Measurements from ENCODE around the gene TCF7L2. TPM values are rescaled to one million over a fixed set of nuclear protein-coding genes. Genes with fewer than 3 reads are reported as not detected.

The TCF7L2 gene
- total RNA-seq, 4 donors from 2014 or later: 12.7 to 59.9 (median 16.1) TPM

DNA sequence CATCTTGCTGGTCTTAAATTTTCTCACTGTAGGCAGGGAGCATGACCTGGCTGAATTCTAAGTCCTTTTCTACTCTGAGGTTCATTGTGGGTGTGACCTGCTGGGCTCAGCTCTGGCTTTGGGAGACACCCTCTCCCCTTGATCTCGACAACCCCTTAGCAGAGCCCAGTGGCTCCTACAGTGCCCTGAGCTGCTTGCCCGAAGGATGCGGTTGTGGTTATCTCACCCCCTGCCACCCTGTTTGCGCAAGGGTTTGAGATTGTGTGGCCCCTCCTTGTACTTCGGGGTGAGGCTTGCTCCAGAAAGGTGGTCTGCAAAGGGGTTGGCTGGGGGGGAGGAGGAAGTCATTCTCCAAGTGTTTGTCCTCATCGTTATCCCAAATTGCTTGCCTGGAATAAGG, 55.3 kb downstream of the TCF7L2 start:
- TF ChIP-seq POLR2A (IDR thresholded peaks at IDR 0.05): no peak
- TF ChIP-seq, protein P1, sequence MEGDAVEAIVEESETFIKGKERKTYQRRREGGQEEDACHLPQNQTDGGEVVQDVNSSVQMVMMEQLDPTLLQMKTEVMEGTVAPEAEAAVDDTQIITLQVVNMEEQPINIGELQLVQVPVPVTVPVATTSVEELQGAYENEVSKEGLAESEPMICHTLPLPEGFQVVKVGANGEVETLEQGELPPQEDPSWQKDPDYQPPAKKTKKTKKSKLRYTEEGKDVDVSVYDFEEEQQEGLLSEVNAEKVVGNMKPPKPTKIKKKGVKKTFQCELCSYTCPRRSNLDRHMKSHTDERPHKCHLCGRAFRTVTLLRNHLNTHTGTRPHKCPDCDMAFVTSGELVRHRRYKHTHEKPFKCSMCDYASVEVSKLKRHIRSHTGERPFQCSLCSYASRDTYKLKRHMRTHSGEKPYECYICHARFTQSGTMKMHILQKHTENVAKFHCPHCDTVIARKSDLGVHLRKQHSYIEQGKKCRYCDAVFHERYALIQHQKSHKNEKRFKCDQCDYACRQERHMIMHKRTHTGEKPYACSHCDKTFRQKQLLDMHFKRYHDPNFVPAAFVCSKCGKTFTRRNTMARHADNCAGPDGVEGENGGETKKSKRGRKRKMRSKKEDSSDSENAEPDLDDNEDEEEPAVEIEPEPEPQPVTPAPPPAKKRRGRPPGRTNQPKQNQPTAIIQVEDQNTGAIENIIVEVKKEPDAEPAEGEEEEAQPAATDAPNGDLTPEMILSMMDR (IDR thresholded peaks at IDR 0.05): no peak
- intact Hi-C loops (cut with DNase I; ENCODE audit: low total_unique reads): no loop called here
- H3K27me3 ChIP-seq: no peaks in the 10 kb centered on the region
- no peak for DNase-seq
- no peaks in the 10 kb centered on the region for H3K9me3 ChIP-seq
- H3K4me3 ChIP-seq: no peak overlapping the region
- no peaks in the 10 kb centered on the region for H3K36me3 ChIP-seq
- H3K27ac ChIP-seq: peak overlapping the region in 1 of 2 donors; percentile 0
- peaks cover 6 to 31% of the 10 kb centered on the region in 2 donors for H3K4me1 ChIP-seq

DNA sequence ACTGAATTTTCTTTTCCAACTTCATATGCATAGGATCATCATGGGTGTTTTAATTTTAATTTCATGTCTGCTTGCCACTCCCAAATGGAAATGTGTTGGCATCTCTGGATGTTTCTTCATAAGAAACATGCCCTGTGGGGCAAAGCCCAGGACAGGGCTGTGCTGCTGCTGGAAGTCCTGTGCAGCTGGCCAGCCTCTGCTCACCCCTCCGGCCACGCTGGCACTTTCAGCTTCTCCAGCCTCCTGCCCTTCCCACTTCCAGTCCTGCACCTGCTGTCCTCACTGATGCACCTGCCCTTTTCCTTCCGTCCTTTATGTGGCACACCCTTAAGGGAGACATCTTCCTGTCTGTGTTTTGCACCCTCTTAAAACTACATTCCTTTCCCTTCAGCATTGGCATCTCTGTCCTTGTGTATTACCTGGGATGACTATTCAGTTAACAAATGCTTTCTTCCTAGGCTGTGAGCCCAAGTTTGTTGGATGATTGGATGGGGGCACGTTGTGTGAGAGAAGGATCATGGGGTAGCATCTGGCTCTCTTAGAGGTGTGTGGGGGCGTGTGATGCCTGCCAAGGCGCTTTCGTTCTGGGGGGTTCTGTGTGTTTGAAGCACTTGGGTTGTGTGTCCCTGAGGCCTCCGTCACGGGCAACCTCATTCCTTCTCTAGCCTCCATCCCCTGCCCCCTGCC, 56.8 kb downstream of the TCF7L2 start:
- no peak overlapping the region for H3K27ac ChIP-seq
- peaks cover 4 to 18% of the 10 kb centered on the region in 2 donors for H3K4me1 ChIP-seq
- H3K4me3 ChIP-seq: no peak overlapping the region
- intact Hi-C loops (cut with DNase I; ENCODE audit: low total_unique reads): no loop called here
- H3K36me3 ChIP-seq: no peaks in the 10 kb centered on the region
- TF ChIP-seq, protein P1 (IDR thresholded peaks at IDR 0.05): no peak
- H3K9me3 ChIP-seq: no peaks in the 10 kb centered on the region
- DNase-seq: no peak
- no peaks in the 10 kb centered on the region for H3K27me3 ChIP-seq

- Histone ChIP-seq H3K27ac (no peak overlapping the region), H3K9me3 (no peaks in the 10 kb centered on the region), H3K4me1 (peaks cover 4 to 13% of the 10 kb centered on the region in 2 donors), H3K36me3 (no peaks in the 10 kb centered on the region), H3K27me3 (no peaks in the 10 kb centered on the region), H3K4me3 (no peak overlapping the region)
- DNase-seq: no peak
- TF ChIP-seq, protein P1 (IDR thresholded peaks at IDR 0.05): no peak
- no peak for TF ChIP-seq POLR2A (IDR thresholded peaks at IDR 0.05)
- intact Hi-C loops (cut with DNase I; ENCODE audit: low total_unique reads): no loop called here
These were observed 57.3 kb downstream of the TCF7L2 start for GRCh38 chr10:113007343-113007771.

- no peak overlapping the region for H3K4me3 ChIP-seq
These were observed 57.8 kb downstream of the TCF7L2 start for GRCh38 chr10:113007821-113008220.

More at GRCh38 chr10:113007821-113008220, 57.8 kb downstream of the TCF7L2 start:
- no peaks in the 10 kb centered on the region for H3K36me3 ChIP-seq
- TF ChIP-seq, protein P1 (IDR thresholded peaks at IDR 0.05): no peak
- no peak for TF ChIP-seq POLR2A (IDR thresholded peaks at IDR 0.05)
- intact Hi-C loops (cut with DNase I; ENCODE audit: low total_unique reads): no loop called here
- no peaks in the 10 kb centered on the region for H3K9me3 ChIP-seq
- DNase-seq: no peak
- H3K27me3 ChIP-seq: no peaks in the 10 kb centered on the region
- H3K4me1 ChIP-seq: peaks cover 4 to 12% of the 10 kb centered on the region in 2 donors
- no peak overlapping the region for H3K27ac ChIP-seq
